Measurements from ENCODE around the gene PCGF3.

- TF ChIP-seq CTCF (conservative IDR thresholded peaks at IDR 0.05; ENCODE audit: low read length) (no peak), EZH2phosphoT487 (IDR thresholded peaks at IDR 0.05; ENCODE audit: borderline replicate concordance) (no peak)
These were observed 81.9 kb downstream of the PCGF3 start for GRCh38 chr4:787561-787981.

Data from Loucy (cell line).